Measurements from ENCODE around the gene MYO1B.

Gene MYO1B

DNA sequence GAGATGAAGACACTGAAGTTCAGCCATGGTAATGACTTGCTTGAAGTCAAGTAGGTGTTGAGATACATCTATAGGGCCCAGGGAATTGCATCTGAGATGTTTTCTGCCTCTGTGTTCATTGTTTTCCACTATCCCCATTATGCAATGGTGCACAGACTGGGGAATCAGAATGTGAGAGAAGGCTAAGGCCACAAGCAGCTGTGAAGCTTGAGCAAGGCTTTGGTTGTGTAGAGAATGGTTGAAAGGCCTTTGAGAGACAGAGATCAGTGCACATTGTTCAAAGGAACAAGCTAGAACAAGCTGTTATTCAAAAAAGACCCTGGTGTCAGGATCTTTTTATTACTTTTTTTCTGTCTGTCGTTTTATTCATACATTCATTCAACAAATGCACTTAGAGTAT is 82.3 kb downstream of the MYO1B start:
- no peak for DNase-seq

DNA sequence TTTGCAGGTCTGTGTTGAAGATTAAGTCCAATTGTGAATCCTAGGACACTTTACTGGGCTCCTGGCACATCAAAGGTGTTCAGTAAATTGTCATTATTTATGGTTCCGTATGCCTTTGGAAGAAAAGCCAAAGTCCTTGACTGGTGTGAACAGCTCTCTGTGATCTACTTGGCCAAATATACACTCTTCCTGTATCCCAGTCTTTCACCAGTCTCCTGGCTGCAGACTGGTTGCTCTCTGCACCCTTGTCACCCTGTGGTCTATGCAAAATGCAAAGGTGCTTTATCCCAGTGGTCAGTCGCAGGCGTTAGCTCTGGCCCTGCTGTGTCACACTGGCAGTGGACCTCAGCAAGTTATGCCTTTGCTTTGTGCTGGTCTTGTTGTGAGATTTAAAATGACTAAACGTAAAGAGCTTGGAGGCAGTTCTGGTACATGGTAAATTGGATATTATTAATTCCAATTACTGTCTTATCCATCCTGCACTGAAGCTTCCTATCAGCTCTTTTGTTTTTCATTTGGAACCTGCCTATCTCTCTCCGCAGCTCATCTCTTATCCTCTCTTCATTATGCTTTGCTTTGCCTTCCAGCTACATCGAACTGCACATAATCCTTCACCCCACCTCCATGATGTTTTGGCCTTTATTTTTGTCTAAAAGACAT is 83.1 kb downstream of the MYO1B start:
- DNase-seq: no peak

DNA sequence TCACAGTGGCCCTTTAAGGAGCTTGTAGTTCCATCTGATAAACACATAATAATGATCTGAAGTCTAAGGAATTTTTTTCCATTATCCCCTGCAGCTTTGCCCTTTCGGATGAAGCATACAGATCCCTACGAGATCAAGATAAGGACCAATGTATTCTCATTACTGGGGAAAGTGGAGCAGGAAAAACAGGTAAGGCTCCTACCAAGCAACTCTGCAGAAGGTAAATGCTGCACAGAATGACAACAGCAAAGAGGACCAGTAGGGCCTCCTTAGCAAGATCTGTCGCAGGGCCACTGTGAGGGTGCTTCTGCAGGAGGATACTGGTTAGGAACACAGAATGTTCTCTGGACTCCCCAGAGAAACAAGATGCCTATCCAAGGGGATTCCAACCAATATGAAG is 84.6 kb downstream of the MYO1B start:
- DNase-seq: no peak

DNA sequence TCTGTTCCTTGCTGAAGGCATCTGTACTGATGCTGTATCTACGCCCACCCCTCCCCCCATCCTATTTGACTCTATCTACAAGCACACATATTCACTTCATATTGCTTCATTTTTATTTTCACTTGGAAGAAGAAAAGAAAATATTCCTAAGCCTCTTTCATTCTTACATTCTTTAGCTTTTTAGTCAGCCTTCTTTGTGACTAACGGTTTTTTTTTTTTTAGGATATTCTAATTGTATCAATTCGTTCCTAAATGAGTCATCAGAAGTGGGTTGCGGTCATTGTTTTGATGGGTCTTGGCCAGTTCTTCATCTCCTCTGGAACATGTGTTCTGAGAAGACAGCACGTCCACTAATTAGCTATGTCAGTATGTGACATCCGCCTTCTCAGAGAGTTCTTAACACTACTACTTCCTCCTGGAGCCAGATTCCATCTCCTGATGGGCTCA is 88.7 kb downstream of the MYO1B start:
- DNase-seq: no peak

DNA sequence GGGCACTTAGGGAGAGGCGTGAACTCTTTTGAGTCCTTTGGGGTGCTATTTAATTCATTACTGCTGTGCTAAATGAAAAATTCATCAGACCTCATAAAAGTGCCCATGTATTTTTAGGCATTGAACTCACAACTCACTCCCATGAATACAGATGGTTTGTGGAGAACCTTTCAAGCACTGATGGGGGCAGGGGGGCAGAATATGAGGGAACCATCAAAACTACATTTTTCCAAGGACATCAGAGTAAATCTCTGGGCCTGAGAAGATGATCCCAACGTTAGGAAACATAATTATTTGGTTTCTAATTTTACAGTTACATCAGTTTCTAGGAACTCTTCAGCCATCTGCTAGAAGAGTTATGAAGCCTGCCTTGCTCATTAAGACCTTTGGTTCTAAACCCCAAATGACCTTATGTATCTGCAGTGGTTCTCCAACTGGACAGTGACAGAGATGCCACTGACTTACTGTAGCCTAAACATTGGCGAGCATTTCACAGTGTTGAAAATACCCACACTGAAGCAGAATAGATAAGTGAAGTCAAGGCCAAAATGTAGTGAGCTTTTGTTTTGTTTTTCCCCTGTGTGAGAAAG is 90.8 kb downstream of the MYO1B start:
- no peak for DNase-seq

DNA sequence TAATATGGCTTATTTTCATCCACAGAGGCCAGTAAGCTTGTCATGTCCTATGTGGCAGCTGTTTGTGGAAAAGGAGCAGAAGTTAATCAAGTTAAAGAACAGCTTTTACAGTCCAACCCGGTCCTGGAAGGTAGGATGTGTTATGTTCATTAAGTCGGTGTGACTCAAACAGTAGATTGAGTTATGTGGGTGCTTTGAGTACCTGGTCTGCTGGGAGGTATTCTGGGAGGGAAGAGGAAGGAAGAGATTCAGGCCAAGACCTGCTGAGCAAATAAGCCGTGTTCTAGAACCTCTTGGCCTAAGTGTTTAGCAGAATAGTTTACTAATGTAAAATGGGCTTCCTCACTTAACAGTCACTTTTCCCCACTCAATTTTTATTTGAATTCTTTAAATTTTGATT is 96.2 kb downstream of the MYO1B start:
- DNase-seq: no peak

DNA sequence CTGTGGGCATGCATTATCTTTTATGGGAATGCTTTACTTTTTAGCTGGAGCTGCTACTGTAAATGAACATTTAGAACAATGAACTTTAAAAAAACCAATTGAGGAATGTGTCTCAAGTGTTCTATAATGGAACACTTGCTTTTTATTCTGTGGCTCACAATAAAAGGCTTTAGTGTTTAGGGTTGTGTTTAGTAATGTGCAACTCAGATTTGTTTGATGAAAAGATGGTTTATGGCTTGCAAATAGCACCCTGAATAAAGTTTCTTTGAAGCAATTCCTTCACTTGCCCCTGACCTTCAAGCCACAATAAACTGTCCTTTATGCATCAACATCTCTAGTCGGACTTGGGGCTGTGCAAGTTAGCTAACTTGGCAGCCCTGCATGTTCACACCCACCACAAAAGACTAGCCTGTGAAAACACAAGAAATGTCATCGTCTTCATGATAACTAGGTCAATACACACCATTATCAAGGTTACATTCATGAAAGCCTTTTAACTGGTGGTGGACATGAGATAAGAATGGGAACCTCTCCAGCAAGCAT is 98.7 kb downstream of the MYO1B start:
- DNase-seq: no peak

DNA sequence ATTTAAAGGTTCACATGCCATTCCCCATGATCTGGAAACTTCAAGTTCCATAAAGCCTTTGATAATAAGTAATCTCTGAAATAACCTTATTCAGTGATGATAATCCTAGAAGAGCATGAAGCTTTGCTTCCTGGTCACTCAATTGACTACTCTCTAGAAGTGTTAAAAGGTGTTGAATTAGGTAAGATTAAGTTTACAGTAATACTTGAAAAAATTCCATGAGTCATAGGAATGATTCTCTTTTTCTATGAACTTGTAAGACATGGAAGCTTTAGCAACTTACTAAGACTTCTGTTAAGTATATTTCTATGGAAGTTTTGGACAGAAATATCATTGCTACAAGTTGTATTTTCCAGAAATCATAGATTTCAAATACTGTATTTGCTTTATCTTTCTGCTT is 100.6 kb downstream of the MYO1B start:
- no peak for DNase-seq

DNA sequence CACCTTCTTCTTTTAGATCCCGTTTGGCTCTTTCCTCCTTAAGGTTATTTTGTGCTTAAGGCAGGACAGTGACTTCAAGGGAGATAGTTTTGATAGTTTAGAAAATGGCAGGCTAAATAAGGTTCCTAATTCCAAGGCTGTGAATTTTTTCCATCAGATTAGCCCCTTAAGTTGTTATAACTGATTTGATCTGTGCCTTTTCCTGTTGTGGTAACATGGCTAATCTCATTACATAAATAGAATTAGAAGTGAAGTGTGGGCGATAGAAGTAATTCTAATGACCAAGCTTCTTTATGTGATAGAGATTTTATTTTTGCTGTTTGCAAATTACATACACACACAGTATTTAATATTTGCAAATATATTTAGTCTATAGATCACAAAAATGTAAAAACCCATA is 102.0 kb downstream of the MYO1B start:
- no peak for DNase-seq

DNA sequence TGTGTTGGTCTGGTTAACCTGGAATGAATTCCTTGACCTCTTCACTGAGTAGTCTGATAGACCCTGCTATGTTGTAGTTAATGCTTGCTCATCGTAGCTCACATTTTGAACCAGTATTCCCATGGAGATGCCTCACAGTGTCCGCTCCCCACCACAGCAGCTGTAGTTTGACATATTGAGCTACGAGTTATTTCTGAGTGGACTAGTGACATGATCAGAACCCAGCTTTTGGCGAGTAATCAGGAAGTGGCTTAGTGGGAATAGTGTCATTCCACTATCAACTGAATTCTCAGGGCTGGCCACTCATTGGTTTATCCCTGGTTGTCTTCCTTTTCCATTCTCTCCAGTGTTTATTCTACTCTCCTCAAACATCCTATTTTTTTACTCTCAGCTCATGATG is 102.7 kb downstream of the MYO1B start:
- DNase-seq: no peak

DNA sequence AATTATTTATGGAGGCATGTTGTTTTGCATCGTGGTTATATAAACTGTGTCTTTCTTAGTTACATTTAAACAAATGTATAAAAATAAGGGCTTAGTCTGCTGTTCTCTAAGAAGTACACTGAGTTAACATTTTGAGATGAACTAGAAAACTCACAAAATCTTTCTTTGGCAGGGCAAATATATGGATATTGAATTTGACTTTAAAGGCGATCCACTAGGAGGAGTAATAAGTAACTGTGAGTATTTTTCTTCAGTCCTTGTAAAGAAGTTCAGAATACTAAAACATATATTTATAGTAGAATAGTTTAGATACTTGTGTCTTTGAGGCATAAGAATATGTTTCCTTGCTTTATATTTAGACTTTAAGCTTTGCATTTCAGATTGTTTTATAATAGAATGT is 104.8 kb downstream of the MYO1B start:
- DNase-seq: no peak

DNA sequence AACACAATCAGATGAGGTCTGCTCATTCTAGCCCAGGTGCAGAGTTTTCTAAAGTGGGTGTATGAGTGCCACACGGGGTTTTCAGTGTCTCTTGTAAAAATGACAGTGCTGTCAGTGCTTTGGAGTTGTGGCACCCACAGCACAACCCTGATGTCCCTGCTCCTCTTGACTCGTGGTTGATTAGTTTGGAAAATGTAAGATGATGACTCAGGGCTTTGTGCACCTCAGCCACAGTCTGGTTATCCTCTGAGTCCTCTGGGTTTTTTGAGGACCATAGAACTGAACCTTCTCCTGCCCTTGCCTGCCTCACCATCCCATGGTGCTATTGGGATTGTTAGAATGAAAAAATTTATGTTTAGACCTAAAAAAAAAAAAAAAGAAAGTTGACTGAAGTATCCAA is 105.6 kb downstream of the MYO1B start:
- DNase-seq: no peak

DNA sequence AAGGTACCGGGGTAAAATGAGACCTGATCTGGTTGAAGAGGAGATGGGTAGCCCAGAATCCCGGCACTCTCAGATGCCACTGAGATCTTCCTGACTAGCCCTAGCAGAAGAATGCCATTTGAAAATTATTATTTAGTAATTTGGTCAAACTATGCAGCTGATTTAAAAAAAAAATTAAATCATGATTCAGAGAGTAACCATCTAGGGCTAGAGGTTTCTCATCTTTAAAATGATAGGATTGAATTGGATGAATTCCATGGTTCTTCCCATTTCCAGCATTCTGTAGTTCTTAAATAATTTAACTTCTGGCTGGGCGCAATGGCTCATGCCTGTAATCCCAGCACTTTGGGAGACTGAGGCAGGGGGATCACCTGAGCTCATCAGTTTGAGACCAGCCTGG is 106.1 kb downstream of the MYO1B start:
- no peak for DNase-seq

DNA sequence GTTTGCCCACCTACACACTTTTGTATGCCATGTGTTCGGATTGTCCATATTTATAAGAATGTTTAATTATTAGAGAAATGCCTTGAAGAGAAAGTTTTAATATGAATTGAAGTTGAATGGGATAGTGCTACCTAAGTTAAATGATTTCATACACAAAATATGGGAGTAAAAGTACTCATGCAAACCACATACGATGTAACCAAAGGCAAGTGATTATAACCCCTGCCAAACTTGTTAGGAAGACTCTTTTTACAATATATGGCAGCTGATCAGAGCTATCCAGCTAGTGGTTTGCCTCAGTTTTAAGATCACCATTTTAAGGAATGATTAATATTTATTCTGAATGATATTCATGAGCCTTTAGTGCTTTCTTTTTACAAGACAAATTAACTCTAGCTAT is 106.7 kb downstream of the MYO1B start:
- no peak for DNase-seq

DNA sequence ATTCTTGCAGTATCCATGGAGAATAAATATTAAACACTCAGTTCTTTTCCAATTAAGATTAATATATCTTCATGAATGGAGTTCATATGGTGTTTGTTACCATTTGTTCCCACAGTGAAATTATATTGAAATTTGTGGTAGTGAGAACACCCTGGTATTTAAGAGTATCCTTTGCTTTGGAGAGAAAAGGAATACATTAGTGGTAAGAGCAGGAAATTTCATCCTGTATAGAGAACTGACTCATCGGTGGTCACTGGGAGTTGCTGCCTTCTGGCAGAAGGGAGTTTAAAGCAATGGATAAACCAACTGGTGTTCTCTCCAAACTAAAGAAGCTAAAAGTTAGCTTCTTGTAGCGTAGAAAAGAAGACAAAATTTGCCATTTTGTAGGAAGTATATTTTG is 107.3 kb downstream of the MYO1B start:
- no peak for DNase-seq

DNA sequence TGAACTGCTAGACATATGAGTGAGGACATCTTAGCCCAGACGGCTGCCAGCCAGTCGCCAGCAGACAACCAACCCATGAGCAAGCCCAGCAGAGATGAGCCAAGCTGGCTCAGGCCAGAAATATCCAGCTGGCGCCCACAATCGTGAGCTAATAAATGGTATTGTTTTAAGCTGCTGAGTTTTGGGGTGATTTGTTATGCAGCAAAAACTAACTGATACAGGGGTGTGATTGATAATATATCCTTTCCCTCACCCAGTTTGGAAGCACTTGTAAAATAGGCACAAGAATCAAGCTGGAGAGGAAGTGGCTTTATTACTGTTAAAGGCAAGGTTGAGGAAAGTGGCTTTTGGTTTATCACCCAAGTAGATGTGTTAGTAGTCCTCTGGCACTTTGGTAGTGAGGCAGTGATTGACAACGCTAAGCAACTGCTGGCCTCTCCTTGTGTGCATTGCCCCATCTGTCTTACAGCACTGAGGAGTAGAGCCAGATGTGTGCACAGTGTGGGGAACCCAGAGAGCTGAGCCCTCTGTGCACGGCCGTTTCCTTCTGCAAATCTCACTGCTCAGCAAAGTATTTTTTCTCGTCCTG is 110.1 kb downstream of the MYO1B start:
- DNase-seq: no peak

DNA sequence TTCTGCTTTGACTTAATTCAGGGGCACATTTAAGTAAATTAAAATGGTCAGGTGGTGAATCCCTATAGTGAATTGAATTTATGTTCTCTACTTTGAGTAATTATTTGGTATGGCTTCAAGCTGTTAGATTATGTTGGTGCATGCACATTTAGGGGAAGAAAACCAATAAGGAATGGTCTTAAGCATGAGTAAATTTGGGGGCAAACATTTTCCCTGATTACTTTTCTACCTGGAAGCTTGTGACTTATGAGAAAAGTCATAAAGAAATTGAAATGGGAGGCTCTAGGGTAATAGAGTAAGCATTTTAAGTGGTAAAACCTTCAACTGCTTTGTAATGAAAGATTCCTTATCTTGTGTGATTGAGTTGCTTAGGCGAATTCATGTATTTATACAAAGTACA is 112.5 kb downstream of the MYO1B start:
- no peak for DNase-seq

DNA sequence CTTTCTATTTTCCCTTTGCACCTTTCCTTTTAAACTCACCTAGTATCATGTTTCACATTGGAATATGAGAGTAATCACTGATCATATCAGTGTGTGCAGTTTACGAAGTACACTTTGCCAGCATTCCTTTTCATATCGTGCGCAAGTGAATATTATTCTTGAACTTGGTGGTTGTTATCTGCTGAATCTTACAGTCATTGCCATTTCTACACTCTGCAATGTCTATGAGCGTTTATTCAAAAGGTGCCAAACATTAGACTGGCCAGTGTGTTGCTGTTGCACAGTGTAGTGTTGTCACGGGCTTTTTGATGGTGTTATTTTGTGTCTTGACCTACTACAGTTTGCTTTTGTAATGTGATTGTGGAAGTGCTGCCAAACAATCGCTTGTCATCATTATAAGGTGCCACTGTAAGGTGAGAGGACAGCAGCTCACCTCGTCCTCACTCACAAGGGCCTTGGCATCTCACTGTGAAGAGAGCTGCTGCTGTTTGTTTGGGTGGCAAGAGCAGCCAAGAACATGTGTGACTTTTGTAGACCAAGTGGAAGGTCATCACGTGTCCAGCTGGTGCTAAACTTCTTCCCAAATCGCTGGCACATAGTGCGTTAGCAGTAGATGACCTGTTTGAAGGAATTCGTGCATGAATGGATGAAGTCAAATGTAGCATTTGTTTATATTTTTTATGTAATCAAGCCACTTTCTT is 113.3 kb downstream of the MYO1B start:
- no peak for DNase-seq

DNA sequence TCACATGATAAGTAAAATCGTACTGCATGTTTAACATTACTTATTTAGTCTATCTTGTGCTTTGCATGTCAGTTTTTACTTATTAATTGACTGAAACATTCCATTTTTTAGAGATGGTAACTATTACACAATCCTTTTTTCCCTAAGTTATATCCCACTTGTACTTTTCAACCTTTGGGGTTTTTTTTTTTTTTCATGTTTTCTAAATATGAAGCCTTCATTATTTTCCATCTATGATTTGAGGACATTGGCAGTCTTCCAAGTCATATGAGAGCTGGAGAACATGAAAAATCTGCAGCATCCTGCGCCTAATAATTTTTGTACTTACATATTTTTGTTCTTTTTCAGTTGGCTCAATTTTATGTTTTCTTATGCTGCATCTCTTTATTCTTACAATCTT is 113.9 kb downstream of the MYO1B start:
- DNase-seq: no peak

DNA sequence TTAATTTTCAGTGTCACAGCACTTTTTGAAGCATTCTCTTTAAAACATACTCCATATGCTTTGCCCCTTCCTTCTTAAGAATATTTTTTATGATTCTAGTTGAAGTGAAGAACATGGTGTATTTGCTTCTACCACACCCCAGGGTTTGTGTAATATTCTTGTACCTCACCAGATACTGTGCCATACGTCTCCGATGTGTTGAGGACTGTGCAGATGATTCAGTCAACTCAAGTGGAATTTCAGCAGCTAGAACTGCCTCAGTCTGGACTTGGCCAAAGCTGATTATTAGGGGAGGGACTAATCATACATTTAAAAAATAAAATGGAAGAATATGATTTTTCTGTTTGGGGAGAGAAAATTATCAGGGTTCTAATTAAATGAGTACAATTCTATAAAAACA is 115.7 kb downstream of the MYO1B start:
- DNase-seq: no peak

DNA sequence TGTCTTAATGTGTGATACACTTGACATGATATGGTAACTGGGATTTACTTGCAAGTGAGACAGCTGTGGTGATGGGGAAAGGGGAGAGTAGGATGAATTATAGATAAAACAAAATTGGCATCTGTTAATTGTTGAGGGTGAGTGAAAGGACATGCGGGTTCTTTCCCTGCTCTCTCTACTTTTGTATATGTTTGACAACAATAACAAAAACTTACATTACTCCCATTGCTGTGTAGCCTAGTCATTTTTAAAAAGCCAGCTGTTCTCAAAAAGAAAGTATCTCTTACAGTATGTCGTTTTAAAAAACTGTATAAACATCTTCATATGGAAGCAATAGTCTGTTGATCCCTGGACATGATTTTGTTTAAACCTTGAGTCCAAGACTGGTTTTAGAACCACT is 117.6 kb downstream of the MYO1B start:
- no peak for DNase-seq

DNA sequence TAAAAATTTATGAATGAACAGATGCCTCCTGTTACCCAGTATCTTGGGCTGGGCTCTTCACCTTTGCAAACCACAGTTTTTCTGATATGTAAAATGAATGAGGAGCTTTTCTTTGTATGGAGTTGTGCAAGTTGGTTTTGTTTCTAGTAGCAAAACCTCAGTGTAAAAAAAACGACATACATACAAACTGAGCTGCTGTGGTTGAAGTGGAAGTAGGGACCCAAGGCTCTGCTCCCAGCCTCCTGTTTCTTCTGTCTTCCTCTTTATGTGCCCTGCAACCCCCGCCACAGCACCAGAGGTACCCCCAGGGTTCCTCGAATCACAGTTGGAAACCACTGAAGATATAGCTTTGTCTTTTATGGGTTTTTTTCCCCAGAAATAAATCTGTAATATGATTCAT is 118.1 kb downstream of the MYO1B start:
- DNase-seq: no peak

DNA sequence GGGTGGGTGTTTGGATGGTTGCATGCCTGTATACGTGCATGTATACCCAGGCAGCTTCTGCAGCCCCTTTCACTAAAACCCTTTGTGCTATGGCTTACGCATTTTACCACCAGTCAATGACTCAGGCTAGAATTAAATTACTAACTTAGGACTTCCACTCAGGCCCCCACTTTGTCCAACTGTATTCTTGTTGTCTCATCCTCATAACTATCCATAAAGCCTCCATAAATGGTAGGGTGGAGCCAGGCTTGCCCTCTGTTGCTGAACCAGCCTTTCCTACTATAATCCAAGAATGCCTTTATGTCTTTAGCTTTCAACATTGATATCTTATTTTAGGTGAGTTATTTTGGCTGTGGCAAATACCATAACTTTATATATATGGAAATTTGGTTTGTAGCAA is 119.9 kb downstream of the MYO1B start:
- no peak for DNase-seq

DNA sequence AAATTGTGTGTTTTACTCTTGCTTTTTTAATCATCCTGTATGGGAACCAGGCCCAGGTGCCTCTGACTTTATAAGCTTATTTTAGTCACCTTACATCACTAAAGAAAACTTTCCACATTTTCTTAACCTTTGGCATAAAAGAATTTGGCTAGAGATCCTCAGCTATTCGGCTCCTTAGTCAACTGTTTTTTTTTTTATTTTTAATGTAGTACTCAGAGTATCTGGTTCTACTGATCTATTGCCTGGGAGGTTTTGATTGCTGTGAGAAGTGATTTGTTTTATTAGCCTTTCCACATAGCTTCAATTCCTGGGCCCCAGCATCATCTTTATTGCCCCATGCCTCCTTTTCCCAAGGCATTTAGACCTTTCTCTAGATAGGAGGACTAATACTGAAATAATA is 121.0 kb downstream of the MYO1B start:
- no peak for DNase-seq

Measured in COR-L47 (cell line).